Measurements from ENCODE around the gene POU6F2.
A peak's percentile ranks its signal among the peaks of the same experiment; 100 is the strongest.

The POU6F2 gene

GRCh38 chr7:39458061-39458745 lies 480.5 kb downstream of the POU6F2 start:
- FAIRE-seq: no peak

GRCh38 chr7:39459636-39460035 lies 481.9 kb downstream of the POU6F2 start:
- FAIRE-seq (peak; percentile 5), DNase-seq (ENCODE audit: extremely low spot score, insufficient read length, low read depth) (no peak)

More at GRCh38 chr7:39458061-39458745, 480.5 kb downstream of the POU6F2 start:
- no peak for DNase-seq (ENCODE audit: extremely low spot score, insufficient read length, low read depth)

GRCh38 chr7:39460486-39460885 lies 482.8 kb downstream of the POU6F2 start:
- FAIRE-seq (no peak), DNase-seq (ENCODE audit: extremely low spot score, insufficient read length, low read depth) (no peak)

DNA sequence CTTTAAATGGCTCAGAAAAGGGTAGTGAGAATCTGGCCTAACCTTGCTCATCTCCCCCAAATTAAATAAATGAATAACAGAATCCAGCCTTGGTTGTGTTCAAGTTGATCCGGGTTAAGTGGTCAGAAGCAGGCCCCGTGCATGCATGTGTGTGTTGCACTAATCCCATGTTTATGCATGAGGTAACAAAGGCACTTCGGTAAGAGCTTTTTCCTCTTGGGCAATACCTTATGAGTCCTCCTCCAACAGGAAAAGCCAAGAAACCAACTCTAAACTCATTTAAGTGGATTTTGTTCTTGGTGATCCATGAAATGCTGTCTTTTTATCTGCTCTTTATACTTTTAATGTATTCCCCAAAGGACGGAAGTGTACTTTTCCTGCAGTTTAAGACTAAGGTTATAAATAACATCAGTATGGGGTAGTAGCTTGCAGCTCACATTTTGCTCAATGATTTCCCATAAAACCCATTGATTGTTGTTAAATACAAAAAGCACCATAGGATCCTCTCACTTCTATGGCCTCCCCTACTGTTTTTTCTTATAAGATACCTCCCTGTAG lies 483.6 kb downstream of the POU6F2 start:
- DNase-seq (ENCODE audit: extremely low spot score, insufficient read length, low read depth) (no peak), FAIRE-seq (no peak)

- no peak for DNase-seq (ENCODE audit: extremely low spot score, insufficient read length, low read depth)
- no peak for FAIRE-seq
Measured at GRCh38 chr7:39463252-39463651, 485.5 kb downstream of the POU6F2 start.

DNA sequence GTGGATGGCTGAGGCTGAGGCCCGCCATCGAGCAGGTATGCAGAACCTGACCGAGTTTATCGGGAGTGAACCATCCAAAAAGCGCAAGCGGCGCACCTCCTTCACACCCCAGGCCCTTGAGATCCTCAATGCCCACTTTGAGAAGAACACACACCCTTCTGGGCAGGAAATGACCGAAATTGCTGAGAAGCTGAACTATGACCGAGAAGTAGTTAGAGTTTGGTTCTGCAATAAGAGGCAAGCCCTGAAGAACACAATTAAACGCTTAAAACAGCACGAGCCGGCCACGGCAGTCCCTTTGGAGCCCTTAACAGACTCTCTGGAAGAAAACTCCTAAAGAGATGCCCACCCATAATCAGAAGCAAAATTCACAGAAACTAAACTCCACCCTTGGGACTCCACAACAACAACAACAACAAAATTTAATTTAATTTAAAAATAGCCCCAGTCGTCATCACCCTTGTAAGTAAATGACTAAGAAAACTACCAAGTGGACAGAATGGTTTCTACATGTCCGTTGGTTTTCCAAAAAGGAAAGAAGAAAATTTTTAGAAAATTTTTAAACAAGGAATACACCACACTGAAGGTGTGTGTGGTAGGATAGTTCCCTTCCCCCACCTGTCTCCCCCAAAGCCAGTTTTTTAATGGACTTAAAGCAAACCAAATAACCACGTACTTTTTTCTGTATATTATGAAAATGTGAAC lies 486.8 kb downstream of the POU6F2 start:
- DNase-seq (ENCODE audit: extremely low spot score, insufficient read length, low read depth) (no peak), FAIRE-seq (no peak)

GRCh38 chr7:39465055-39465929 lies 487.6 kb downstream of the POU6F2 start:
- FAIRE-seq (peak; percentile 91), DNase-seq (ENCODE audit: extremely low spot score, insufficient read length, low read depth) (peak; percentile 22)

- FAIRE-seq (no peak), DNase-seq (ENCODE audit: extremely low spot score, insufficient read length, low read depth) (no peak)
Measured at GRCh38 chr7:39468261-39468660, 490.6 kb downstream of the POU6F2 start.

DNA sequence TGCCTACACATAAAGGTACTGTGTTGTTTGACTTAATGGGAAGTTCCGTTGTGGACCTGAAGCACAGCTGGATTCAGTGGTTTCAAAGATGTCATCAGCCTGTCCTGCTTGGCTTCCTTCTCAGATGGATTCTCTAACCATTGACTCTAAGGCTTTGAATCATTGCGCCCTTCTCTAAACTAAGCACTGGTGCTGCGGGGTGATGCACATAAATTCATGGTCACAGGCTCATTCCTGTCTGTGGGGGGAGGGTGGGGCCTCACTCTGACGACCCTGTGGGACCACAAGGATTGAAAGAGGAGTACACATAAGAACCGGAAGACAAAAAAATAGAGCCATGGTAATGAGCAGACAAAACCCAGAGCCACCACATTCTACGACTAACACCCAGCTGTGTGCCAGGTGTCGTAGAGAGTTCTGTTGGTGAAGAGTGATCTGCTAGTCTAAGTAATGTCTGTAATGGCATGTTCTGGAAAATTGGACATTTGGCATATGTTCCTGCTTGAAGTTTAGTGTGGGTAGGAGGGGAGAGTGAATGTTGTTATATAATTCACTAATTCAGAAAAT lies 491.2 kb downstream of the POU6F2 start:
- DNase-seq (ENCODE audit: extremely low spot score, insufficient read length, low read depth) (no peak), FAIRE-seq (no peak)

DNA sequence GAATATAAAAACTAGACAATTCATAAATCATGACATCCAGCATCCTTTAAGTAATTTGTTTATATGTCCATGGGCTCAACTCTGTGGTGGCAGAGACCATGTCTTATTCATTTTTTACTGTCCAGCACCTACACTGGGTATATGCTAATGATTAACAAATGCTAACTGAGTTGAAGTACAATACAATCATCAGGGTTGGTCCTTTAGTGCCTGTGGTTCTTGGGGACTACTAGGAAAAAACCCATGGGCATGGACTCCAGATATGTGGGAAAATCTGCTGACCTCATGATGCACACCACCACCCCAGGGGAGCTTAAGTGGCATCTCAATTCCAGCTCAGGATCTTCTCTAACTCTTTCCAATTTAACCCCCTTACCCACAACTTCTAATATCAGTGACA lies 503.2 kb downstream of the POU6F2 start:
- FAIRE-seq (no peak), DNase-seq (ENCODE audit: extremely low spot score, insufficient read length, low read depth) (no peak)

GRCh38 chr7:39488467-39489393 lies 511.0 kb downstream of the POU6F2 start:
- no peak for FAIRE-seq

GRCh38 chr7:39490296-39490695 lies 512.6 kb downstream of the POU6F2 start:
- FAIRE-seq: no peak
- DNase-seq (ENCODE audit: extremely low spot score, insufficient read length, low read depth): no peak

More at GRCh38 chr7:39488467-39489393, 511.0 kb downstream of the POU6F2 start:
- DNase-seq (ENCODE audit: extremely low spot score, insufficient read length, low read depth): no peak

DNA sequence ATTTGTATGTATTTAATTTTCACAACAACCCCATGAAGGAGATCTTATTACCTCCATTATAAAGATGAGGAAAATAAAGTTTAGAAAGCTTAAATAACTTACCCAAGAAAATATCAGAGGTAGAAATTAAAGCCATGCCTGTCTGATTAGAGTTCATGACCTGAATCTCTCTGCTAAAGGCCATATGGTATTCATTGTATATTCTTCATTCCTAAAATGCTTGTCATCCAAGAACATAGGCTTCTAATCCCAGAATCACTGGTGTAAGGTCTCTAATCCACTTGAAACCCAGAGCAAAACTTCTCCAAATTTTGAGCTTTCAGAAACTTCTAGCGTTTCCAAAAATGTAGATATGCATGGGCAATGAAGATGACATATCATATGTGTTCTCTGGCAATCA lies 516.2 kb downstream of the POU6F2 start:
- FAIRE-seq: no peak
- DNase-seq (ENCODE audit: extremely low spot score, insufficient read length, low read depth): no peak

GRCh38 chr7:39501358-39501757 lies 523.6 kb downstream of the POU6F2 start:
- no peak for FAIRE-seq
- no peak for DNase-seq (ENCODE audit: extremely low spot score, insufficient read length, low read depth)

DNA sequence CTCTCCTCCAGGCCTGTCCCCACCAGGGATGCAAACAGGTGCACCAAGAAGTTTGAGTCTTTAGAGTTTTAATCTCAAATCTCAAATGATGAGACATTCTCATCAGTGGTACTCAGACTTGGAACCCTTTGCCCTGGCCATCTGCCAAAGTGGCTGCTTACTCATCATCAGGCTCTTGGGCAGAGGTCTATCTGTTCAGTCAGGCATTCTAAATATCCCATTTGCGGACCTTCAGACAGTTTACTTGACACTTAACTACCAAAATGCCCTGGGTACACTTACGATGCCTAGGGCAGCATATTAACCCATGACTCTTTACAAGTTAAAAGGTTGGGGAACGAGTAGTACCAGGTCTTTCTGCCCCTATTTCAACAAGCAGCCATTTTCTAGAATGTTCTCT lies 527.3 kb downstream of the POU6F2 start:
- FAIRE-seq: no peak
- no peak for DNase-seq (ENCODE audit: extremely low spot score, insufficient read length, low read depth)

- DNase-seq (ENCODE audit: extremely low spot score, insufficient read length, low read depth) (no peak), FAIRE-seq (no peak)
Measured at GRCh38 chr7:39507866-39508551, 530.3 kb downstream of the POU6F2 start.

- no peak for FAIRE-seq
- no peak for DNase-seq (ENCODE audit: extremely low spot score, insufficient read length, low read depth)
Measured at GRCh38 chr7:39509436-39509835, 531.7 kb downstream of the POU6F2 start.

DNA sequence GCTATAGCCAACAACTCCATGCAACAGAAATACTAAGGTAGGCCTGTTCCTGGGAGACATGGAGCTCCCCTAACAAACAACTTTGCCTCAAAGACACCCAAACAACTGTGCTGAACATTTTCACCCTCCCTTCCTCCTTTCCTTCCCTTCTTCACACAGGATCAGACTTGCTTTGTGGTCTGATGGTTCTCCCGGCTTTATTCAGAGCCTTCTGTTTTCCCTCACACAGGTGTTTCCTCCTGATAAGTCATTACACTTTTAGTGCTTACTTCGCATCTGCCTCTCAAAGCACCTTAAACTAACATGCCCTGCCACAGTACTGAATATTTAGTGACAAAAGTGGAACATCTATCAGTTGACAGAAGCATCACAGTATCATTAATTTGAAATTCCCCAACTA lies 532.2 kb downstream of the POU6F2 start:
- DNase-seq (ENCODE audit: extremely low spot score, insufficient read length, low read depth): no peak
- FAIRE-seq: no peak

Data from GM18507 (cell line).